NOMO-1 (cell line): ENCODE measurements around the gene MED15.
"Not testable (repeated sequence)": the region's sequence is repeated elsewhere in the genome, so short reads cannot be mapped to it uniquely, and the experiment has no call there.

Experiments
- DNase-seq, 2 experiments: peaks; one replicate each; lab custom pipeline; 2025; ENCODE audit not compliant: unreplicated experiment in 2 of 2; lab: John Stamatoyannopoulos, UW

Gene MED15

DNA sequence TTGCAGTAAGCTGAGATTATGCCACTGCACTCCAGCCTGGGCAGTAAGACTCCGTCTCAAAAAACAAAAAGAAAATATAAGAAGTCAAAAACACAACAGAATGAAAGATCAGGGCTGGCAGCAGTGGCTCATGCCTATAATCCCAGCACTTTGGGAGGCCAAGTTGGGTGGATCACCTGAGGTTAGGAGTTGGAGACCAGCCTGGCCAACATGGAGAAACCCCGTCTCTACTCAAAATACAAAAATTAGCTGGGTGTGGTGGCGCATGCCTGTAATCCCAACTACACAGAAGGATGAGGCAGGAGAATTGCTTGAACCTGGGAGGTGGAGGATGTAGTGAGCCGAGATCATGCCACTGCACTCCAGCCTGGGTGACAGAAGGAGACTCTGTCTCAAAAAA is 87.1 kb downstream of the MED15 start:
- not testable (repeated sequence) for DNase-seq

DNA sequence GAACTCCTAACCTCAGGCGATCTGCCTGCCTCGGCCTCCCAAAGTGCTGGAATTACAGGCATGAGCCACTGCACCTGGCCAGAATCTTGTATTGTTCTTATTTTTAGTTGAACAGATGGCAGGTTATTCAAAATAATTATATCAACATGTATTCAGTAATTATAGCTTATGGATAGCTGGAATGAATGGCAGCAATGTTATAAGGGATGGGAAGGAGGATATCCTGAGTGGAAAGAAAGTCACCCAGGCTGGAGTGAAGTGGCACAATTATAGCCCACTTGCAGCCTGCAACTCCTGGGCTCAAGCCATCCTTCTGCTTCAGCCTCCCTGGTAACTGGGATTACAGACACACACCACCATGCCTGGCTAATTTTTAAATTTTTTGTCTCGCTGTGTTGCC is 88.1 kb downstream of the MED15 start:
- DNase-seq: no peak

DNA sequence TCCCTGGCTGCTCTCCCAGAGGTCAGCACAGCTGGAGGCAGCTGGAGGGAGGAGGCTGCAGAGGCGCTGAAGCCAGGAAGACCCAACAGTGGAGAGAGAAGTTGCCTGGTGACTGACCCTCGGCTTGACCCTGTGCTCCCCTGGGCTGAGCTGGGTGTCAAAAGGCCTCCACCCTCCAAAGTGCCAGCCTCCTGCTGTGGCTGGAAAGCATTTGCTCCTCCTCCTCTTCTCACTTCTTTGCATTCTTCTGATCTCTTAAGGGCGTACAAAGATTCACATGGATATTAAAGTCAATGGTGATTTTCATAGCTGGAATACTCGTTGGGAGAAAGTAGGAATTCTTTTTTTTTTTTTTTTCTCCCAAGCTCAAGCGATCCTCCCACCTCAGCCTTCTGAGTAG is 91.7 kb downstream of the MED15 start:
- no peak for DNase-seq

DNA sequence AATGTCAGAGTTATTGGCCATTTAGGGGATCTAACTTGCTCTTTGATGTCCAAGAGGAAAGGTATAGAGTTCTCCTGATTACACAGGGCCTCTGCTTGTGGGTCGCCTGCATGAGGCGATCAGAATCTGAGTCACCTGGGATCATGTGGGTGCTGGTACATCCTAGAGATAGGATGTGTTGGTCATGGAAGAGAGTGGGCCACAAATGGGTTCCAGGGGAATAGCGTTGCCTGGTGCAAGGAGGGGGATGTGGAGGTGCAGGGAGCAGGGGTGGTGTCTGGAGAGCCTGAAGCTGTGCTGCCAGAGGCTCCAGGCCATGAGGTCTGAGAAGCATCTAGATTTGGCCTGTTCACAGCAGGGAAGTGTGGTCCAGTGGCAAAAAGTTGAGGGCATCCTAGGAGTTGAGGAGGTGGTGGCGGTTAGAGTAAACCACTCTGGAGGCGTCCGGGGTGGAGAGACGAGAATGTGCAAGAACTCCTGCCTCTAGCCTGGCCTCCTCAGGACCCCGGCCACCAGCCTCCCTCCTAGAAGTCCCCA is 92.8 kb downstream of the MED15 start:
- DNase-seq: no peak

DNA sequence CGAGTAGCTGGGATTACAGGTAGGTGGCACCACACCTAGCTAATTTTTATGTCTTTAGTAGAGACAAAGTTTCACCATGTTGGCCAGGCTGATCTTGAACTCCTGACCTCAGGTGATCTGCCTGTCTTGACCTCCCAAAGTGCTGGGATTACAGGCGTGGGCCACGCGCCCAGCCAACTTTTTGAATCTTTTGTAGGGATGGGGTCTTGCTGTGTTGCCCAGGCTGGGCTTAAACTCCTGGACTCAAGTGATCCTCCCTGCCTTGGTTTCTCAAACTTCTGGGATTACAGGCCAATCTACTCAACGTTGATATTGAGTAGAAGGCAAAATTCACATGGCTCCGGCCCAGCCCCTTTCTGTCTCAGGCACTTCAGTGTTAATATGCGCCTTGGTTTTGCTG is 93.9 kb downstream of the MED15 start:
- DNase-seq: no peak

DNA sequence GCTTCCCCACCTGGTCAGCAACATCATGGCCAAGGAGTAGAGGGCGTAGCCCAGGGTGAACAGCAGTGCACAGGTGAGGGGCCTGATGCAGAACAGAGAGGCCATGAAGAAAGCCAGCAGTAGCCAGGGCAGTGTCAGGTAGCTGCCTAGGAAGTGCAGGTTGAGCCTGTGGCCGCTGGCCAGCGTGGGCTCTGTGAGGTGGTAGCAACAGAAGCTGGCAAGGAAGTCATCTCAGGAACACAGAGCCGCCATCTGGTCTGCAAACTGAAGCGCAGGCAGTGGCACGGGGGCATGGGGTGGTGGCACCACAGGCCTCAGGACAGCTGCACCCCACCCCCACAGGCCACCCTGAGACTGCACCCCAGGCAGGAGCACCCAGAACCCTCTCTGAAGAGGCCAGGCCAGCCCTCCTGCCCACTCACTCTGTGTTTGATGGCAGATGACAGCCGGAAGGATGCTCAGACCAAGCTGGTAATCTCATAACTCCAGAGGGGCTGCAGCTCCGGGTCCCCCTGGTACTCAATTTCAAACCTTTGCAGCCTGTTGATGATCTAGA is 95.3 kb downstream of the MED15 start:
- no peak for DNase-seq

DNA sequence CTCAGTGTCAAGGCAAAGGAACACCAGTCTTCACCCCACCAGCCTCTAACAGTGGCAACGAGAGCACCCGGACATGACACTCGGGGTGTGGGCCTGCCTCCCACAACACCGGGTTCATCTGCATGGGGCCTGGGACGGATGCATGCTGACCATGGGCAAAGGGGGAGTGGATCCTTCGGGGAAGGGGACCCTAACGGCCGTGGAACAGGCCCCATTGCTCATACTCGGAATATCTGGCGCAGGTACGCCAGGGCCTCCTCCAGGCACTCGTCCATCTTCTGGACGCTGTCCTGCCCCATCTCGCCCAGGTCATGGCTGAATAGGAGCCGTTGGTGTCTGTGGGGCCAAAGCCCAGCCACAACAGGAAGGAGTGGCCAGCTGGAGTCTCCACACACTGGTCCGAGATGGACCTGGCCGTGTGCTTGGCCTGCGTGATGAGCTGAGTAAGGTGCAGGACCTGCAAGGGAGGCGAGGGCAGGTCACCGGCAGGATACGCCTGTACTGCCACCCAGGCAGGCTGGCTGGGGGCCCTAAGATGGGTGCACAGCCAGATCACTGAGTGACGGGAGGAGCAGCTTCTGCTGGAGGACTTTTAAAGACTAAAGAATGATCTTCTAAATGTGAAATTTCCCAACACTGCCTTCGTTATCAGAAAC is 96.8 kb downstream of the MED15 start:
- DNase-seq: no peak

DNA sequence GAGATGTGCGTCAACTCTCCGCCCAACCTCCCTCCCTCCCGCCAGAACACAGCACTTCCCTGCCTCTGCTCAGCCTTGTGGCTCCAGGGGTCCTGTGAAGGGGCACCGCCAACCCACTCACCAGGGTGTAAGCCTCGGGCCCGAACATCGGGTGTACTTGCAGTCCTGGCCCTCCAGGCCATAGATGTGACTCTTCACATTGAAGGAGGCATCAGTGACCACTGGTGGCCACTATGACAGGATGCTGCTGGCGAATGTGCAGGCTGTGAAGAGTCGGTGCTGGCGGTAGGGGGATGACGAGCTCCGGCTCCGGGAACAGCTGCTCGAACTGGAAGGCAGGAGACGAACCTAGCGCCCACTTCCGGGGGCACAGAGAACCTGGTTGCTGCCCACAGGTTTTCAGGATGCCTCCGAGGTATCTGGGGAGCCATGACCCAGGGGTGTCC is 97.4 kb downstream of the MED15 start:
- no peak for DNase-seq

DNA sequence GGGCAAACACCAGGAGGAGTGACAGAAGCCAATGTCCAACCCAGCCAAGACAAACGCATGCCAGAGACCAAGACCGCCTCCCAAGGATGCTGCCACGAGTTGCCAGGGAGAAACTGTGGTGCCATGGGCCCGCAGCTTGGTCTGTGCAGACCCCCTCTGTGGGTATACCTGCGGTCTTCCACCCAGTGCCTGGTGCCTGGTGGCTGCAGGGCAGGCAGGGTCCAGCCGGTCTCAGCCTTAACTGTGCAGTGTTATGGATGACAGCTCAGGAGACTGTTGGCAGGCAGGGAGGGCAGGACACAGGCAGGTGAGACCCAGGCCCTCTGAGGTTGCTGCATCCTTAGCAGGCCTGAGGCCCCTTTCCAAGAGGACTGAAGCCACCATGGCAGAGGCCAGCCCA is 97.9 kb downstream of the MED15 start:
- DNase-seq: no peak

DNA sequence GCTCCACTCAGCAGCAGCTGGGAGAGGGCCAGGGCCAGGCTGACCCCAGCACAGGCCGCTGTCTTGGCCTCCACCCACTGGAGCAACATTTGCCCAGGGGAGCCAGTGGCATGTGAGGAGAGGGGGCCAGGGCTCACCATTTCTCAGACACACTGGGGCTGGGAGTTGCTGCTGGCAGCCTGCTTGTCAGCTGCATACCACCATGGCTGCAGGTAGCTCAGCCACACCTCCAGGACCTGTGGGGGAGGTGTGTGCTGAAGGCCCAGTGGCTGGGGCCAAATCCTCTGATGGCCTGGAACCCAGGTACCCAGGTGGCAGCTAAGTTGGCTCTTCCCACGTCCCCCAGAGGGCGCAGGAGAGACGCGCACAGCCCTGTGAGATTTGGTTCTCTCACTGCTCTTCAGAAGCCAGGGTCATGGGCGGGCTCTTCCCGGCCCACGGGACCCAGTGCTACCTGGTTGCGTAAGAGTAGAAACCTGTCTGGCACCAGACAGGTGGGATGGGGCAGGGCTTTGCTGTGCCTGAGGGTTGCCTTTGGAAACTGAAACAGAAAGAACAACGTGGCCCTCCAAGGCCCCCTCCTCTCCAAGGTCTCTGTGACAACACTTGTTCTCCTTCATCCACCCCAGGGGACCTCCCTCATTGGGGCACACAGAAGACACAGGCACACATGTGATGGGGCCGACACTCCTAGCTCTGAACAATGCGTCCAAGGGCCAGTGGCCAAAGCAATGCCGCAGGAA is 98.8 kb downstream of the MED15 start:
- peak; percentile 36 to 45 for DNase-seq

DNA sequence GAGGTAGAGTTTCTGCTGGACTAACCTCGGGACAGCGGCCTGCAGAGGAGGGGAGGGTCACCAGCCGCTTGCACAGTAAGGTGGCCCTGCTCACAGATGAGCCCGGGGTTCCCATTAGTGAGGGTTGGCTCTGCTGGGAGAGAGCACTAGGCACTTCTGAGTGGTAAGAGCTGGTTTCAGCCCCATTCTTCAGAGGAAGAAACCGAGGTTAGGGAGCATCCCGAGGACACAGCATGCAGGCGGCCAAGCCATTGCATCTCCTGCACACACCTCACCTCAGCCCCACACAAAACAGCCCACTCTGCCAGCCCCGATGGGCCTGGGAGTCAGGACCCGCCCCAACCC is 99.3 kb downstream of the MED15 start:
- no peak for DNase-seq

DNA sequence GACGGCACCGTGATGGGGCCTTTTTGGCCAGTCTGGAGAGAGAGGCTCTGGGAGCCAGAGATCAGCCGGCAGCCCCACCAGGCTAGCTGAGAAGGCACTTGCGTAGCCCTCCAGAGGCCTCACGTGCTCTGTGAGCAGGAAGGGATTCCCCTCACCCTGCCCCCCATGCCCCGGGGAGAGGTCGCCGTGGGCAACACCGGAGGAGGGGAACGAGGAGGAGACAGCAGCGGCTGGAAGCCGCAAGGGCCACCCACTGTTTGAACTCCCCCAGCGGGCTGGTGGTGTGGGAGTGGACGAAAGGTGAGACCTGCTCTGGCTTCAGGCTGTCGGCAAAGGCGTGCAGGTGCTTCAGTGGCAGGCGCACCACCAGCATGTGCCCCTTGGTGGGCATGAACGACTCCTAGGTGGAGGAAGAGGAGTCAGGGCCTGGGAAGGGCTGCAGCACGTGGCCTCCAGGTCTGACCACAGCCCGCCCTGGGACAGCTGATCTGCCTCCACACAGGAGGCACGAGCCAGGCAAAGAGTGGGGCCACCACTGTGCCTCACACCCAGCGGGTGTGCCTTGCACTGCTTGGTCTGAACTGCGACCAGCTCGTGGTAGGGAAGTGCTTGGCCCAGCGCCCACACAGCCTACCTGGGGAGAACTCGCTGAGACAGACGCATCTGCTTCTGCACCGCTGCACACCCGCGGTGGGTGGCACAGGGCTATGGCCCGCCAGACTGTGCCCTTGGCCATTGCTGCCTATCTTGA is 99.9 kb downstream of the MED15 start:
- no peak for DNase-seq

DNA sequence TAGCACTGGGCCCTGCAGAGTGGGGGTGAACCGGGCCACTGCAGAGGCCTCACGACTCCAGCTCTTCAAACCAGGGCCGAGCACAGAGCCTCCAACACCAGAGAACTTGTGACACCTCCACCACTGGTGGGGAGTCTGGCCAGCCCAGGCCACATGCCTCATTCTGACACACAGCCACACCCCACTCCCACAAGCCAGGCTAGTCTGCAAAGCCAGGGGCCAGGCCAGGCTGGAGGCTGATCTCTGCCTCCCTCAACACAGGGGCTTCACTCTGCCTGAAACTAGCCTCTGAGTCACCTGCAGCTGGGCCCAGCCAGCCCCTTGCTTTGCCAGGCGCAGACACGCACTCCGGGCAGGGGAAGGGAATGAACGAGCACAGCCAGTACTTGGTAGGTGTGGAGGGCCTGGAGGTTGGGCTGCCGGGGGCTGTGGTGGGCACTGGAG is 102.9 kb downstream of the MED15 start:
- no peak for DNase-seq

DNA sequence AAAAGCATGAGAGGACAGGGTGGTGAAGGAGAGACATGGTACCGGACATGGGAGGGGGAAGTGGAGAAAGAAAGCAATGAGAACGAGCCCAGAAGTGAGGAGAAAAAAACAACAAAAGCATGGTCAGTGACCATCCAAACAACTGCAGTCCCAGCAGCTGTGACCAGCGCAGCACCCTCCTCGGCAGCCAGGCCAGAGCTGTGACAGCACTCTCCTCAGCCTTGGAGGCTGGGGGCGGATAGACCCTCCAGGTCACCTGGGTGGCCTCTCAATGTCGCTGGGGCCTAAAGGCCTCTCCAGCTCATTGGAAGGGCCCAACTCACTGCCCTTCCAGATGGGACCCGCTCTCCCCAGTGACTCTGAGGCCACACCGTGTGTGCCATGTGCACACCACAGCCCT is 103.3 kb downstream of the MED15 start:
- no peak for DNase-seq

DNA sequence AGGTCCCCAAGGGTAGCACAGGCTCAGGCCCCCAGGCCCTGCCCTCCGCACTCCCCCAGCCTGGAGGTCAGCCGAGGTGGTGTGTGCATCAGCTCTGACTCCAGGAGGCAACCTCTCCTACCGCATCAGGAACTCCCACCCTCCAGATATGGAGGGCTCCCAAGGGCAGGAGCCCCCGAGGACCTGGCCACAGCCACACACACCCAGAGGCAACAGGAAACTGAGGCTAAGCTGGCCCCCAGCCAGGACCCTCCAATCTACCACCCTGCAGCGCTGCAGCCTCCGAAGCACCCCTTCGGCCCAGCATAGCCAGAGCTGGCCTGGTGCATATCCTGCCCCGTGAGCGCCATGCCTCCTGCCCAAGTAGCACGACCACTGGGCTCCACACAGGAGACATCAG is 104.0 kb downstream of the MED15 start:
- DNase-seq: no peak

DNA sequence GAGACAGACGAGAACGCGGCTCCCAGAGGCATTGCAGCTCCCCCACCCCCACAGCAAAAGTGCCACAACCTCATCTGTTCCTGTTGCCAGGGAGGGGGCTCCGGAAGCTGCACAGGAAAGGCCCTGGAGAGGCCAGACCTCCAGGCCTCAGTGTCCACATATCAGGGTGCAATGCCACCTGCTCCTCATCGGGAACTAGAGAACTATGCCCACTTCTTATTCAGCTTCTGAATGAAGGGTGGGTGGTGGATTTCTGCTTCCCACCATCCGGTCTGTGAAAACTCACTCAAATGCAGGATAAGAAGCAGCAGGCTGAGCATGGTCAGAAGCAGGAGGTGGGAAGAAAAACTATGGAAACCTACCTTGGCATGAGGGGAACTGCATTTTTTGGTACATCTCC is 105.9 kb downstream of the MED15 start:
- no peak for DNase-seq

DNA sequence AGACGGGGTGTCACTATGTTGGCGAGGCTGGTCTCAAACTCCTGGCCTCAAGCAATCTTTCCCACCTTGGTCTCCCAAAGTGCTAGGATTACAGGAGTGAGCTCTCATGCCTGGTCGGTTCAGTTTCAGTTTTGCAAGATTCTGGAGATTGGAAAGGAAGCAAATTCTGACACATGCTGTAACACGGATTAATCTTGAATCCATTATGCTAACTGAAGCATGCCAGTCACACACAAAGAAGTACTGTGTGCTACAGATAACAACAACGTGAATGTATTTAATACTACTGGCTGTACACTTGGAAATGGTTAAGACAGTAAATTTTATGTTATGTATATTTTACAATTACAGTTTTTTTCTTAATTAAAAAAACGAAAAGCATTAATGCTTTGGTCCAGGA is 107.6 kb downstream of the MED15 start:
- no peak for DNase-seq

DNA sequence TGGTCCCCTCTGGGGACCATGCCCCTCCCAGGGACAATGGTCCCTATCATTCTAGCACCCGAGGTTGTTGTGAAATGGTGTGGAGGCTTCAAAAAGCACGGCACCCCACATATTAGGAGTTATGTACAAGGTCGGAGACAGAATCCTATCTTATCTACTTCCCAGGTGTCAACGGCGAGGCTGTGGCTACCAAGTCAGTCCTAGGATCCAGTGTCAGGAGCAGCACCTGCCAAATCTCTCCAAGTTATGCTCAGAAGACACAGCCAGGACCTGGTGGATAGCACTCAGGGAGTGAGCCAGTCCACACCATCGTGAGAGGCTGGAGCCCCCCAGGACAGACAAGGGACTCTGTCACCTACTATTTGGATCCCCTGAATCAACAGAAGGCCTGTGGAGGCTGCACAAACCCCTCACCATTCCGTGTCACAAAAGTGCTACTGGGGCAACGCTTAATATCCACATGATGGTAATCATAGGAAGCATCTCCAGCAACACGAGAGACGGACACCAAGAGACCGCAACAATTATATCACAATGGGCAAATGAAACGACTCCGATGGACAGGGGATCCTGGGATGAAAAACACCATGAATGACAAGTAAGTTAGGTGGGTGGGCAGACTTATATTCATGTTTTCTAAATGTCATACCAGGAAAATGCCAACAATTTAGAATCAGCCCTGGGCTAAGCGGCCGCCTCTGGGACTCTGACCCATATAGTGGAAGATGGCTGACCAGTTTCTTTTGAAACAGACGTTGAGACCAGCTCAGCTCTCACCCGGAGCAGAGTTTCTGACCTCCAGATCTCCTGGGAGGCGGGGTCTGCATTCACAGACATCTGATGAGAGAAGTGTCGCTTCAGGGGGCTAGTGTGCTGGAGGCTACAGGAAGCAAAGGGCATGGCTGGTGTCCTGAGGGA is 108.4 kb downstream of the MED15 start:
- DNase-seq: no peak

DNA sequence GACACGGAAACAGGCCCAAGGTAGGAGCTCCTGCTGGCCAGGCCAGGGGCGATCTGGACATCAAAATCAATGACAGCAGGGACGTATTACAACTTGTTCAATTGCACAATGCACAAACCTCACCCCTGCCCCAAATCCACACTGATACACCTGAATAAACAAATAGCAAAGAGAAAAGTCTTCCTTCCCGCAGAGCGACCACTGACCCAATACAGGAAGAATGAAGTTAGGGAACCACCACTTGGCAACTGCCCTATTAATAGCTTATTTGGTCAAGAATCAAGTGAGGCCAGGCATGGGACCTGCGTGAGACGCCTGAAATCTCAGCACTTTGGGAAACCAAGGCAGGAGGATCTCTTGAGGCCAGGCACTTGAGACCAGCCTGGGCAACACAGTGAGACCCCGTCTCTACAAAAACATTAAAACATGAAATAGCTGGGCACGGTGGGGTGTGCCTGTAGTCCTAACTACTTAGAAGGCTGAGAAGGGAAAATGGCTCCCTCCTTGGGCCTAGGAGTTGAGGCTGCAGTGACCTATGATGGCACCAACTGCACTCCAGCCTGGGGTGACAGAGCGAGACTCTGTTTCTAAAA is 109.1 kb downstream of the MED15 start:
- no peak for DNase-seq

DNA sequence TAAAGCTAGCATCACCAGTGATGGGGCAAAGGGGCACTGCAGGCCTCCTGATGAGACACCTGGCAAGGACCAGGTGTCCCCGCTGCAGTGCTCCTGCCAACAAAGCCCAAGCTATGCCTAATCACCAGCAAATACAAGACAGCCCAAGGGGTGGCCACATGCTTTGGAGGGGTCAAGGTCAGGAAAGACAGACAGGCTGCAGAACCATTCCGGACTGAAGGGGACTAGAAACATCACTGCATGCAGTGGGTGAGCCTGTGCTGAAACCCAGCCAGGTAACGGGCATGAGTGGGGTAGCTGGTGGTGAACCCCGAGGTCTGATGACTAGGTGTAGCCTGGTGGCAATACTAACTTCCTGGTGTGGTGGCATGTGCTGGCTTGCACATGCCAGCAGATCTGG is 111.1 kb downstream of the MED15 start:
- DNase-seq: no peak
